Tibial nerve (tissue), 4 donors: Measurements from ENCODE around the gene SYTL1. TPM values are rescaled to one million over a fixed set of nuclear protein-coding genes. Genes with fewer than 3 reads are reported as not detected.

Experiments used
- DNase-seq, 2 donors: peaks; one replicate each; pipeline ENCODE4 v3.0.0-alpha.2; 2019; ENCODE audit warnings: low spot score in 2 of 2
- H3K27ac ChIP-seq, 4 donors: fragments of 200-600 bp; sonication (generic) in 3 of 4; one replicate each; pipeline ENCODE4 v1.5.1; 2017 to 2019; ENCODE audit warnings: mild to moderate bottlenecking in 1 of 4
- H3K27me3 ChIP-seq, 2 donors: fragments of 200-600 bp; sonication (generic) in 1 of 2; one replicate each; pipeline versions ENCODE4 v1.5.1 to v1.6.0; 2017 to 2019
- H3K36me3 ChIP-seq, 3 donors: fragments of 200-600 bp; sonication (generic); one replicate each; pipeline ENCODE4 v1.5.1; 2018 to 2019
- H3K4me1 ChIP-seq, 4 donors: fragments of 200-600 bp; sonication (generic) in 3 of 4; one replicate each; pipeline ENCODE4 v1.5.1; 2017 to 2019
- H3K4me3 ChIP-seq, 4 donors: fragments of 200-600 bp; sonication (generic) in 3 of 4; one replicate each; pipeline ENCODE4 v1.5.1; 2017 to 2019; ENCODE audit warnings: mild to moderate bottlenecking in 1 of 4, moderate library complexity in 1 of 4
- H3K9me3 ChIP-seq, 4 donors: fragments of 200-600 bp; sonication (generic) in 3 of 4; one replicate each; pipeline ENCODE4 v1.5.1; 2017 to 2019
- CTCF ChIP-seq, 5 experiments: fragments of 200-600 bp in 3 of 5; fragments of 450-650 bp in 2 of 5; sonication (generic) in 3 of 5; IDR thresholded peaks; one replicate each; pipeline ENCODE4 v1.5.1; 2016 to 2019; ENCODE audit warnings: antibody characterized with exemption in 5 of 5, mild to moderate bottlenecking in 3 of 5, moderate library complexity in 2 of 5
- EP300 ChIP-seq, 2 donors: sonication (generic); formaldehyde crosslinking; IDR thresholded peaks; one replicate each; pipeline ENCODE4 v1.6.1; 2017; ENCODE audit warnings: antibody characterized with exemption in 2 of 2, mild to moderate bottlenecking in 1 of 2
- POLR2A ChIP-seq, 2 donors: fragments of 450-650 bp; IDR thresholded peaks; one replicate each; pipeline ENCODE4 v1.6.1; 2017; ENCODE audit warnings: antibody characterized with exemption in 2 of 2, mild to moderate bottlenecking in 2 of 2, moderate library complexity in 2 of 2
- WGBS, 2 donors: methylation state at CpG; one replicate each; pipeline ENCODE4 v1.1.5; 2018; 5-methylcytosine and 5-hydroxymethylcytosine counted together
- total RNA-seq, 4 donors: library from RNA; depleted of rRNA; stranded (reverse); fragments of >200 nt; gene quantifications; one replicate each; pipeline ENCODE4 v1.1.0, GENCODE V29; 2016

The SYTL1 gene
- total RNA-seq, 4 donors from 2014 or later = 1.2 to 2.7 (median 1.7) TPM

GRCh38 chr1:27298632-27299384 is 43.0 kb upstream of the SYTL1 start:
- Histone ChIP-seq H3K9me3 (no peaks in the 10 kb centered on the region), H3K27ac (peak overlapping the region; percentile 51 to 80 (median 70)), H3K4me3 (no peak overlapping the region), H3K27me3 (no peaks in the 10 kb centered on the region), H3K4me1 (peaks cover 0 to 38% (median 26%) of the 10 kb centered on the region in 4 donors), H3K36me3 (peaks cover 0 to 91% (median 33%) of the 10 kb centered on the region in 3 donors)
- TF ChIP-seq CTCF (IDR thresholded peaks at IDR 0.05) = no peak
- no peak for TF ChIP-seq EP300 (IDR thresholded peaks at IDR 0.05)
- no peak for DNase-seq
- 82 to 91% methylated on average over 3 to 6 of the region's 8 CpGs for WGBS, 2 donors

- Histone ChIP-seq H3K27ac (peak overlapping the region; percentile 51 to 80 (median 70)), H3K4me3 (no peak overlapping the region), H3K4me1 (peaks cover 0 to 38% (median 26%) of the 10 kb centered on the region in 4 donors), H3K9me3 (no peaks in the 10 kb centered on the region), H3K27me3 (no peaks in the 10 kb centered on the region), H3K36me3 (peaks cover 0 to 91% (median 25%) of the 10 kb centered on the region in 3 donors)
- peak; percentile 36 to 55 for DNase-seq
- 39 to 52% methylated on average over 13 to 14 of the region's 14 CpGs for WGBS, 2 donors
- TF ChIP-seq CTCF (IDR thresholded peaks at IDR 0.05) = no peak
- no peak for TF ChIP-seq EP300 (IDR thresholded peaks at IDR 0.05)
- no peak for TF ChIP-seq POLR2A (IDR thresholded peaks at IDR 0.05)
These were observed 42.2 kb upstream of the SYTL1 start for GRCh38 chr1:27299385-27300271.

GRCh38 chr1:27300341-27301051 is 41.3 kb upstream of the SYTL1 start:
- H3K9me3 ChIP-seq = no peaks in the 10 kb centered on the region
- H3K4me1 ChIP-seq = peaks cover 0 to 38% (median 26%) of the 10 kb centered on the region in 4 donors
- WGBS, 2 donors = 37 to 46% methylated on average over 5 of the region's 5 CpGs
- no peaks in the 10 kb centered on the region for H3K27me3 ChIP-seq
- DNase-seq = peak; percentile 66 to 74
- TF ChIP-seq EP300 (IDR thresholded peaks at IDR 0.05) = peak in 1 of 2 donors; percentile 17
- TF ChIP-seq CTCF (IDR thresholded peaks at IDR 0.05) = peak; percentile 97 to 99 (median 99)
- TF ChIP-seq POLR2A (IDR thresholded peaks at IDR 0.05) = no peak
- H3K27ac ChIP-seq = peak overlapping the region in 3 of 4 donors; percentile 63 to 80 (median 78)
- H3K36me3 ChIP-seq = peaks cover 0 to 91% (median 24%) of the 10 kb centered on the region in 3 donors
- H3K4me3 ChIP-seq = no peak overlapping the region

GRCh38 chr1:27301052-27301422 is 40.8 kb upstream of the SYTL1 start:
- no peak for DNase-seq
- H3K27ac ChIP-seq = peak overlapping the region in 3 of 4 donors; percentile 63 to 78 (median 71)

More at GRCh38 chr1:27301052-27301422, 40.8 kb upstream of the SYTL1 start:
- Histone ChIP-seq H3K27me3 (no peaks in the 10 kb centered on the region), H3K9me3 (no peaks in the 10 kb centered on the region), H3K4me1 (peaks cover 0 to 38% (median 26%) of the 10 kb centered on the region in 4 donors), H3K36me3 (peaks cover 0 to 91% (median 24%) of the 10 kb centered on the region in 3 donors), H3K4me3 (no peak overlapping the region)
- WGBS, 2 donors = 64 to 74% methylated on average over 8 of the region's 8 CpGs
- TF ChIP-seq EP300 (IDR thresholded peaks at IDR 0.05) (no peak), CTCF (IDR thresholded peaks at IDR 0.05) (no peak), POLR2A (IDR thresholded peaks at IDR 0.05) (no peak)
